ENCODE results near the gene MORN1. TPM values are rescaled to one million over a fixed set of nuclear protein-coding genes. Genes with fewer than 3 reads are reported as not detected.
A peak's percentile ranks its signal among the peaks of the same experiment; 100 is the strongest.

MORN1 gene
- total and polyA plus RNA-seq, 8 donors: 4.7 to 9.3 (median 5.3) TPM

- no peak for TF ChIP-seq CTCF (IDR thresholded peaks at IDR 0.05)
- peak in 2 of 6 donors; percentile 14 to 49 for DNase-seq
- H3K36me3 ChIP-seq: no peaks in the 10 kb centered on the region
- no peak for ATAC-seq
- intact Hi-C loops (cut with DNase I): no loop called here
- WGBS, 2 donors: 86 to 88% methylated on average over 13 to 16 of the region's 16 CpGs
- H3K4me3 ChIP-seq: no peak overlapping the region
- no peak for FAIRE-seq
- peak overlapping the region in 1 of 4 donors; percentile 17 for H3K27ac ChIP-seq
- no peaks in the 10 kb centered on the region for H3K27me3 ChIP-seq
- H3K9me3 ChIP-seq: no peaks in the 10 kb centered on the region
- peaks cover 0 to 3% (median 0%) of the 10 kb centered on the region in 3 donors for H3K4me1 ChIP-seq
Observed at GRCh38 chr1:2278591-2279209, 112.7 kb downstream of the MORN1 start.

- Histone ChIP-seq H3K27me3 (no peaks in the 10 kb centered on the region), H3K36me3 (no peaks in the 10 kb centered on the region), H3K27ac (no peak overlapping the region), H3K9me3 (no peaks in the 10 kb centered on the region), H3K4me3 (no peak overlapping the region), H3K4me1 (peaks cover 0 to 3% (median 0%) of the 10 kb centered on the region in 3 donors)
- ATAC-seq (peak in 1 of 4 donors; percentile 4), DNase-seq (peak in 3 of 6 donors; percentile 20 to 50 (median 32)), FAIRE-seq (no peak)
- intact Hi-C loops (cut with DNase I): no loop called here
- 93% methylated on average over 25 of the region's 25 CpGs for WGBS, 2 donors
- no peak for TF ChIP-seq CTCF (IDR thresholded peaks at IDR 0.05)
Observed at GRCh38 chr1:2277741-2278488, 113.4 kb downstream of the MORN1 start.

GRCh38 chr1:2276803-2277580, 114.4 kb downstream of the MORN1 start:
- ATAC-seq (no peak), FAIRE-seq (no peak), DNase-seq (no peak)
- 89% methylated on average over 12 of the region's 12 CpGs for WGBS, 2 donors
- H3K4me1 ChIP-seq: peaks cover 0 to 3% (median 0%) of the 10 kb centered on the region in 3 donors
- intact Hi-C loops (cut with DNase I): no loop called here
- H3K36me3 ChIP-seq: no peaks in the 10 kb centered on the region
- H3K27ac ChIP-seq: peak overlapping the region in 1 of 4 donors; percentile 17
- H3K27me3 ChIP-seq: no peaks in the 10 kb centered on the region
- no peak for TF ChIP-seq CTCF (IDR thresholded peaks at IDR 0.05)
- H3K4me3 ChIP-seq: no peak overlapping the region
- no peaks in the 10 kb centered on the region for H3K9me3 ChIP-seq

- ATAC-seq (peak; percentile 11 to 34 (median 30)), FAIRE-seq (no peak), DNase-seq (peak in 2 of 6 donors; percentile 8 to 57)
- 43 to 59% methylated on average over 14 of the region's 14 CpGs for WGBS, 2 donors
- H3K27ac ChIP-seq: peak overlapping the region in 1 of 4 donors; percentile 17
- H3K27me3 ChIP-seq: no peaks in the 10 kb centered on the region
- no peak for TF ChIP-seq CTCF (IDR thresholded peaks at IDR 0.05)
- H3K4me3 ChIP-seq: no peak overlapping the region
- H3K9me3 ChIP-seq: no peaks in the 10 kb centered on the region
- intact Hi-C loops (cut with DNase I): no loop called here
- H3K36me3 ChIP-seq: no peaks in the 10 kb centered on the region
- H3K4me1 ChIP-seq: peaks cover 0 to 3% (median 0%) of the 10 kb centered on the region in 3 donors
Observed at GRCh38 chr1:2275796-2276536, 115.4 kb downstream of the MORN1 start.

All from pancreas (tissue), 10 donors.